ENCODE data around the gene TMC6. TPM values are rescaled to one million over a fixed set of nuclear protein-coding genes. Genes with fewer than 3 reads are reported as not detected.
"Not testable (repeated sequence)": the region's sequence is repeated elsewhere in the genome, so short reads cannot be mapped to it uniquely, and the experiment has no call there.

Gene TMC6
- total RNA-seq, 1 experiment from 2014 or later, result not detected

- no peak for DNase-seq (ENCODE audit: low read depth)
Measured at GRCh38 chr17:78075545-78075944, 53.0 kb downstream of the TMC6 start.

DNA sequence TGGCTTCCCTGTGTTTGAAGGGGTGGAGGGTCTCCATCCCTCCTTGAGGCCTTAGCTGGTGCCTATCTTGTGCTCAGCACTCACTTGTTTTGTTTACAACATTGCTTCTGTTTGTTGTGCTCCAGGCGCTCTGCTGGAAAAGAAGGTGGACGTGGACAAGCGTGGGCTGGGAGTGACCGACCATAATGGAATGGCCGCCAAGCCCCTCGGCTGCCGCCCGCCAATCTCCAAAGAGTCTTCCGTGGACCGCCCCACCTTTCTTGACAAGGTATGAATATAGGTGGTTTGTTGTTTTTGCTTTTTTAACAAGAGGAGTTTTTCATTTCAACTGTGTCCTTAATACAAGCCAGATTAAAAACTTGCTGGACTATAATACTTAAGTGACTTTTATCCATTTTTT lies 53.5 kb downstream of the TMC6 start:
- DNase-seq (ENCODE audit: low read depth), result no peak

DNA sequence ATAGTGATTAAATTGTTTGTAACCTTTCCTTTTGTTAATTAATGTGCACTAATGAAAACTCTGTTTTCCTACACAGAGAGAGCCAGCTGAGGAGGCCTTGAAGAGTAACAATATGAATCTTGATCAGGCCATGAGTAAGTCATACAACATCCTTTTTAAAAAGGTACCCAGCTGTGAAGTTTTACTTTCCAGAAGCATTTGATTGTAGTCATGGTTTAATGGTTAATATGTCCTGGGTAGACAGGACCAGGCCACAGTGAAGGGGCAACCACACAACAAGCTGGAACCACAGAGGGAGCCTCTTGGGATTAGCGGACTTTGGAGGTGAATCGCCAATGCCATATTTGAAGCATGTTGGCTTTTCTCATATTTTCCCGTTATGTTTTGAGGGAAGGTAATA lies 55.6 kb downstream of the TMC6 start:
- no peak for DNase-seq (ENCODE audit: low read depth)

- DNase-seq (ENCODE audit: low read depth), result no peak
Measured at GRCh38 chr17:78069695-78070094, 58.9 kb downstream of the TMC6 start.

GRCh38 chr17:78066976-78067375 lies 61.6 kb downstream of the TMC6 start:
- not testable (repeated sequence) for DNase-seq (ENCODE audit: low read depth)

- no peak for DNase-seq (ENCODE audit: low read depth)
Measured at GRCh38 chr17:78064708-78065107, 63.8 kb downstream of the TMC6 start.

DNA sequence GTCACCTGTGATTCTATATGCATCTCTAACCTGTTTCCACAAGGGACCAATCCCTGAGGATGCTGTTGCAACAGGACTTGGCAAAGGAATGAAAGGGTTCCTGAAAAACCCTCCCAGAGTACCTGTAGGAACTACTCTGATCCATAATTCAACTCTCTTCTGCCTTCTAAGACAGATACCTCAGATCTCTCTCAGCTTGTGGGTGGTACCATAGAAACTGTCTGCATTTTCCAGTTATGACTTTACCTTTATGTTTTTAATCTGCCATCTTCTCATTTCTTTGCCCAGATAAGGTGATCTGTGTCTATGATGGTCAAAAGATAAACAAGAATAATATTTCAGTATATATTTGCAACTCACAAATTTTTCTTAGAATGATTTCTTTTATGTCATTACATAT lies 65.1 kb downstream of the TMC6 start:
- no peak for DNase-seq (ENCODE audit: low read depth)

- DNase-seq (ENCODE audit: low read depth), result no peak
Measured at GRCh38 chr17:78062596-78062995, 66.0 kb downstream of the TMC6 start.

Other genes with a start within 250 kb of the TMC6 start
- gene TNRC6C, start 170.1 kb downstream of the TMC6 start, total RNA-seq (2014; rRNA removed; shearing (Covaris generic)), result 3.2 and 4.0 TPM in 2 replicates
- not detected in 2 replicates for gene TMC8, start 2.0 kb upstream of the TMC6 start, total RNA-seq (2014; rRNA removed; shearing (Covaris generic))
- not detected in 2 replicates for gene C17orf99, start 17.6 kb upstream of the TMC6 start, total RNA-seq (2014; rRNA removed; shearing (Covaris generic))
- gene SYNGR2, start 39.8 kb upstream of the TMC6 start, total RNA-seq (2014; rRNA removed; shearing (Covaris generic)), result 15.6 and 17.3 TPM in 2 replicates
- 161 and 167 TPM in 2 replicates for gene TK1, start 58.3 kb upstream of the TMC6 start, total RNA-seq (2014; rRNA removed; shearing (Covaris generic))
- gene AFMID, start 58.6 kb upstream of the TMC6 start, total RNA-seq (2014; rRNA removed; shearing (Covaris generic)), result 16.0 and 20.9 TPM in 2 replicates
- gene BIRC5, start 85.5 kb upstream of the TMC6 start, total RNA-seq (2014; rRNA removed; shearing (Covaris generic)), result 157 and 160 TPM in 2 replicates
- not detected in 2 replicates for gene TMEM235, start 102.9 kb upstream of the TMC6 start, total RNA-seq (2014; rRNA removed; shearing (Covaris generic))
- gene SOCS3, start 231.3 kb upstream of the TMC6 start, total RNA-seq (2014; rRNA removed; shearing (Covaris generic)), result 6.2 and 10.6 TPM in 2 replicates
- gene PGS1, start 249.9 kb upstream of the TMC6 start, total RNA-seq (2014; rRNA removed; shearing (Covaris generic)), result 19.5 and 21.9 TPM in 2 replicates

All from RPMI7951 (cell line).